Hepatocyte (in vitro differentiated cells): Measurements from ENCODE around the gene CIITA.

Experiments used
- CTCF ChIP-seq: fragments of 200-600 bp; sonication (generic); IDR thresholded peaks from 2 replicates; pipeline ENCODE4 v1.5.1; 2016; ENCODE audit warnings: antibody characterized with exemption, mild to moderate bottlenecking; ENCODE audit not compliant: poor library complexity
- EZH2 ChIP-seq: fragments of 200-600 bp; sonication (generic); IDR thresholded peaks from 2 replicates; pipeline ENCODE4 v1.6.1; 2016; ENCODE audit warnings: antibody characterized with exemption, mild to moderate bottlenecking, borderline replicate concordance

GRCh38 chr16:10831894-10832886 is 44.8 kb upstream of the CIITA start:
- TF ChIP-seq CTCF (no peak), EZH2 (no peak)
